OCI-LY7 (cell line): ENCODE measurements around the gene XPOT.

ENCODE experiments used
- EZH2phosphoT487 ChIP-seq: fragments of 200-600 bp; sonication (generic); IDR thresholded peaks from 2 replicates; pipeline ENCODE4 v1.6.1; 2018; ENCODE audit warnings: low read depth, borderline replicate concordance, mild to moderate bottlenecking, mixed run types, antibody characterized with exemption, low read length, moderate library complexity, mixed read lengths
- TF ChIP-seq, protein P1 (sequence below): fragments of 200-600 bp; sonication (generic); conservative IDR thresholded peaks from 2 replicates; pipeline ENCODE4 v1.5.1; 2014; ENCODE audit warnings: mild to moderate bottlenecking, antibody characterized with exemption, low read length, moderate library complexity, mixed read lengths

DNA sequence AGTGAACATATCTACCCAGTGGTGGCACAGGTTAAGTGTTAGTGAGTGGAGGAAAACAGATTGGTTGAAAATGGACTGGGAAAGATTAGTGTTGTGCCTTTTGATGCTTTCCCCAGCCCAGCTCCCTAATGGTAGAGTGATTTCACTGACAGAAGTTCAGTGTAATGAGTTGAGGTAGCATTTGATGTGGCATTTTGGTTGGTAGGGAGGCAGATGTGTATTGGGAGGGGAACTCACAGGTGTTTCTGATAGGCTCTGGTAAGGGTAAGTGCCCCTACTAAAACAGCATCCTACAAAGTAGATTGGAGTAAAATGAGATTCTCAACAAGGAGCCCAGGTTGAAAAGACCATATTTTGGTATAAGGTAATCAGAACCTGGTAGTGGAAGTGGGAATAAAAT lies 51.9 kb downstream of the XPOT start:
- TF ChIP-seq, protein P1, sequence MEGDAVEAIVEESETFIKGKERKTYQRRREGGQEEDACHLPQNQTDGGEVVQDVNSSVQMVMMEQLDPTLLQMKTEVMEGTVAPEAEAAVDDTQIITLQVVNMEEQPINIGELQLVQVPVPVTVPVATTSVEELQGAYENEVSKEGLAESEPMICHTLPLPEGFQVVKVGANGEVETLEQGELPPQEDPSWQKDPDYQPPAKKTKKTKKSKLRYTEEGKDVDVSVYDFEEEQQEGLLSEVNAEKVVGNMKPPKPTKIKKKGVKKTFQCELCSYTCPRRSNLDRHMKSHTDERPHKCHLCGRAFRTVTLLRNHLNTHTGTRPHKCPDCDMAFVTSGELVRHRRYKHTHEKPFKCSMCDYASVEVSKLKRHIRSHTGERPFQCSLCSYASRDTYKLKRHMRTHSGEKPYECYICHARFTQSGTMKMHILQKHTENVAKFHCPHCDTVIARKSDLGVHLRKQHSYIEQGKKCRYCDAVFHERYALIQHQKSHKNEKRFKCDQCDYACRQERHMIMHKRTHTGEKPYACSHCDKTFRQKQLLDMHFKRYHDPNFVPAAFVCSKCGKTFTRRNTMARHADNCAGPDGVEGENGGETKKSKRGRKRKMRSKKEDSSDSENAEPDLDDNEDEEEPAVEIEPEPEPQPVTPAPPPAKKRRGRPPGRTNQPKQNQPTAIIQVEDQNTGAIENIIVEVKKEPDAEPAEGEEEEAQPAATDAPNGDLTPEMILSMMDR, result no peak
- TF ChIP-seq EZH2phosphoT487, result no peak
